AG20443 (cell line): ENCODE data around the gene DAG1.

Source experiments
- DNase-seq: peaks from one replicate; pipeline ENCODE4 v3.0.0; 2012; ENCODE audit warnings: low spot score, mixed read lengths

DAG1 gene

DNA sequence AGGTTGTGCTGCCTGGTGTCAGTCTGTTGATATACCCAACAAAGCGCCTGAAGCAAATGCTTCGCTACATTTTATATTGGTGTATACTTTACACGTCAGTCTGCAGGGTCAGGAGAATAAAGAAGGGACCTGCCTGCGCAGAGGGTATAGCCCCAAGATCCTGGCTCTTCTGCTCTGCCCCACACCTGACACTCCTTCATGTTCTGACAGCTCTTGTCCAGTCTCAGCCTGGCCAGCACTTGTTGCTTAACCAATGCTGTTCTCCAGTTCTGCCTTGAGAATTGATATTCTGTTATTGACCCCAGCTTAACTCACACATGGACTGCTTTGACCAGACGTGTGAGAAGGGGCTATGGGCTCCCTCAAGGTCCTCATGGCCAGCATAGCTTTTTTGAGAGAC is 48.4 kb downstream of the DAG1 start:
- DNase-seq, result no peak

DNA sequence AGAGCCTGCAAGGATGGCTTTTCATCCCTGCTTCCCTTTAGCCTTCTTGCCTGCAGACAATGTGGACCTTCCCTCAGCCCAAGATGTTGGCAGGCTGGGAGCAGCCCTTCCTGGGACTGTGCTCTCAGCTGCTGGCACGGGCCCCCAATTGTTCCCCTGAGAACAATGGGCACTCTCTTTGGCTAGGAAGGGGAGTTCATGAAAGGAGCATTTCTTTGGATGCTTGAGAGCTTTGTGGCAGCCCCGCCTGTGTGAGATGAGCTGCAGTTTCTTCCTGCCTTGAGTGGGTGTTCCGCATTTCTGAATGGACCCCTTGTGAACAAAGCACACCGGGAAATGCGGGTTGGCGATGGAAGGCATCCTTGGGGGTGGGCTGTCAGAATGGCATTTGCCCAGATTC is 49.2 kb downstream of the DAG1 start:
- no peak for DNase-seq

DNA sequence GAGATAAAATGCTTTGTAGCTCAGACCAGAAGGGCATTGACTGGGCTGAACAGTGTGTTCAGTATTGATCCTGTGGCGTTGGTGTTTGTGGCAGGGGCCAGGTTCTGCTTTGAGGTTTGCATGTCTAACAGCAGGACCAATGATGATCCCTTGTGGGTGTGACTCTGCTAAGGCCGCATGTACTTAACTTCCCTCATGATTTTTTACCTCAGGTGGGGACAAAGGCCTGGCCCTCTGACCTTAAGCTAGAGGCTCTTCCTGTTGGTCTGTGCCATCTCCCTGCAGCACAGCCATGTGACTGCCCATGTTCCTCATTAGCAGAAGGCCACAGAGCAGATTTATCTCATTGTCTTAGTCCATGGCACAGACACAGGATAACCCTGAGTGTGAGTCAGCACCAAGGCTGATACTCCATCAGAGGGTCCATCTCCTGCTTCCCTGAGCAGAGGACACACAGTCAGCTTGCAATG is 49.9 kb downstream of the DAG1 start:
- DNase-seq, result no peak

DNA sequence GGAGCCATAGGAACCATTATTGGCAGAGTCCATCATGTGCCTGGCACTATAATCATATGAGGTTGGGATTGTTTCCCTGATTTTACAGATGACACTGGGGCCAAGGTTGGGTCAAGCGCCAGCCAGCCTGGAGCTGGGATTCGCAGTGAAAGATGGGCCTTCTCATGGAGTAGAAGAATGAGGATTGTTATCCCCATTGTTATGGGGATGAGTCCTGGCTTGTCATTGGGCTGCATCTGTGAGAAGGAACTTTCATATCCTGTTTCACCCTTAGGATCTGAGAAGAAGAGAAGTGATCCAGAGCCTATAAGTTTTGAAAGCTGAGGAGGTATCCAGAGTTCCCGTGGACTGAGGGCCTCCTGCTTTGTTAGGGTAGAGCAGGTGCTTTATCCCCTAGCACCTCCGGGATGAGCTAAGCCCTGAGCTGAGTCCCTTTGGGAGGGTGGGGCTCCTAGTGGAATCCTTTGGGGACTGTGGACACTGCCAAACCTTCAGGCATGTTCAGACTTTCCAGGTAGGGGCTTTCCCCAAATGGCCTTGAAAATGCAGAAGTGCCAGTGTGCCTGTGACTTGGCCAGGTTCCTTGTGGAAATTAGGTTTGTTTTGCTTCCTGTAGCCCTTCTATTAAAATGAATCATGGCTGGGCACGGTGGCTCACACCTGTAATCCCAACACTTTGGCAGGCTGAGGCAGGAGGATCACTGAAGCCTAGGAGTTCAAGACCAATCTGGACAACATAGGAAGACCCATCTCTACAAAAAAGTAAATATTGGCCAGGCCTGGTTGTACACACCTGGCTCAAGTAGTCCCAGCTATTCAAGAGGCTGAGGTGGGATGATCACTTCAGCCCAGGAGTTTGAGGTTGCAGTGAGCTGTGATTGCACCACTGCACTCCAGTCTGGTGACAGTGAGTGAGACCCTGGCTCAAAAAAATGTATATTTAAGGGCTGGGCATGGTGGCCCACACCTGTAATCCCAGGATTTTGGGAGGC is 54.0 kb downstream of the DAG1 start:
- no peak for DNase-seq

DNA sequence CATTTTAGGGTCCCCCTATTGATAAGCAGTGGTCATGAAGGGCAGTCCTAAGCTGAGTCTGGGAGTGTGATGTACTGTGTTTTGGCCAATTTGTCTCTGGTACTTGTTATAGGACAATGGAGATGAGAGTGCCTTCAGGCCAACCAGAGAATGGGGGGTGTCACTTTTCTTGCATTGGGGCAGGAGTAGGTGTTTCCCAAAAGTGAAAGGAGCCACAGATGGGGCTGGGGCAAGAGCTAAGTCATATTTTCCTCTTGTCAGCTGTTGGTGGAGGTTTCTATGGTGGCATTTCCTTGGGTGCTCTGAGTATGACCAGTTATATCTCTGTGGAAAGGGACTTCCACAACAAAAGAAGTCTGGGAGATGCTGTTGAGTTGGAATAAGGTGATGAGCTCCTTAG is 59.5 kb downstream of the DAG1 start:
- no peak for DNase-seq

DNA sequence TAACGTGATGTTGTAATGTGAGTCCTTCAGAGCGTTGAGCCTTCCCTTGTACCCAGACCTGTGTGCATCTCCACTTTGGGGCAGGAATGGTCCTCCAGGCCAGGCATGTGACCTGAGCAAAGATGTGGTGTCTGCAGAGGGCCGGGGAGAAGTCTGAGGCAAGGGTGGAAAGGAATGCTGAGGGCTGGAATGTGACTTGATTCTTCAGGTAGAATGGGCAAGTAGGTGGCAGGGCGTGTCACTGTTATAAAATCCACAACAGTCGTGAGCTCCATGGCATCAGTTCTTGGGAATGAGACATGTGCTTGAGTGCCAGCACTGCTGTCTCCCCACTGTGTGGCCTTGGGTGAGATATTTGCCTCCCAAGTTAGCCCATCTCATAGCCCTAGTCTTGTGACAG is 60.2 kb downstream of the DAG1 start:
- DNase-seq, result no peak

DNA sequence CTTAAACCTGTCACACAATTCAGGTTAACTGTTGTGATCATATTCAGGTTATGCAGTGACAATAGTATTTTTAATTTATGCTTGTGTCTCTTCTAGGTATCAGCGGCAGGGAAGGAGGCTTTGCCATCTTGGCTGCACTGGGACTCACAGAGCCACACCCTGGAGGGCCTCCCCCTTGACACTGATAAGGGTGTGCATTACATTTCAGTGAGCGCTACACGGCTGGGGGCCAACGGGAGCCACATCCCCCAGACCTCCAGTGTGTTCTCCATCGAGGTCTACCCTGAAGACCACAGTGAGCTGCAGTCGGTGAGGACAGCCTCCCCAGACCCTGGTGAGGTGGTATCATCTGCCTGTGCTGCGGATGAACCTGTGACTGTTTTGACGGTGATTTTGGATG is 60.6 kb downstream of the DAG1 start:
- no peak for DNase-seq

DNA sequence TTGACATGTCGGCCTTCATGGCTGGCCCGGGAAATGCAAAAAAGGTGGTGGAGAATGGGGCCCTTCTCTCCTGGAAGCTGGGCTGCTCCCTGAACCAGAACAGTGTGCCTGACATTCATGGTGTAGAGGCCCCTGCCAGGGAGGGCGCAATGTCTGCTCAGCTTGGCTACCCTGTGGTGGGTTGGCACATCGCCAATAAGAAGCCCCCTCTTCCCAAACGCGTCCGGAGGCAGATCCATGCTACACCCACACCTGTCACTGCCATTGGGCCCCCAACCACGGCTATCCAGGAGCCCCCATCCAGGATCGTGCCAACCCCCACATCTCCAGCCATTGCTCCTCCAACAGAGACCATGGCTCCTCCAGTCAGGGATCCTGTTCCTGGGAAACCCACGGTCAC is 61.2 kb downstream of the DAG1 start:
- DNase-seq, result no peak

DNA sequence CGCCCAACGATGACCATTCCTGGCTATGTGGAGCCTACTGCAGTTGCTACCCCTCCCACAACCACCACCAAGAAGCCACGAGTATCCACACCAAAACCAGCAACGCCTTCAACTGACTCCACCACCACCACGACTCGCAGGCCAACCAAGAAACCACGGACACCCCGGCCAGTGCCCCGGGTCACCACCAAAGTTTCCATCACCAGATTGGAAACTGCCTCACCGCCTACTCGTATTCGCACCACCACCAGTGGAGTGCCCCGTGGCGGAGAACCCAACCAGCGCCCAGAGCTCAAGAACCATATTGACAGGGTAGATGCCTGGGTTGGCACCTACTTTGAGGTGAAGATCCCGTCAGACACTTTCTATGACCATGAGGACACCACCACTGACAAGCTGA is 61.6 kb downstream of the DAG1 start:
- no peak for DNase-seq

DNA sequence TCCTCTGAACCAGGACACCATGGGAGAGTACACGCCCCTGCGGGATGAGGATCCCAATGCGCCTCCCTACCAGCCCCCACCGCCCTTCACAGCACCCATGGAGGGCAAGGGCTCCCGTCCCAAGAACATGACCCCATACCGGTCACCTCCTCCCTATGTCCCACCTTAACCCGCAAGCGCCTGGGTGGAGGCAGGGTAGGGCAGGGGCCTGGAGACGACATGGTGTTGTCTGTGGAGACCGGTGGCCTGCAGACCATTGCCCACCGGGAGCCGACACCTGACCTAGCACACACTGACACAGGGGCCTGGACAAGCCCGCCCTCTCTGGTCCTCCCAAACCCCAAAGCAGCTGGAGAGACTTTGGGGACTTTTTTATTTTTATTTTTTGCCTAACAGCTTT is 63.0 kb downstream of the DAG1 start:
- DNase-seq, result no peak

DNA sequence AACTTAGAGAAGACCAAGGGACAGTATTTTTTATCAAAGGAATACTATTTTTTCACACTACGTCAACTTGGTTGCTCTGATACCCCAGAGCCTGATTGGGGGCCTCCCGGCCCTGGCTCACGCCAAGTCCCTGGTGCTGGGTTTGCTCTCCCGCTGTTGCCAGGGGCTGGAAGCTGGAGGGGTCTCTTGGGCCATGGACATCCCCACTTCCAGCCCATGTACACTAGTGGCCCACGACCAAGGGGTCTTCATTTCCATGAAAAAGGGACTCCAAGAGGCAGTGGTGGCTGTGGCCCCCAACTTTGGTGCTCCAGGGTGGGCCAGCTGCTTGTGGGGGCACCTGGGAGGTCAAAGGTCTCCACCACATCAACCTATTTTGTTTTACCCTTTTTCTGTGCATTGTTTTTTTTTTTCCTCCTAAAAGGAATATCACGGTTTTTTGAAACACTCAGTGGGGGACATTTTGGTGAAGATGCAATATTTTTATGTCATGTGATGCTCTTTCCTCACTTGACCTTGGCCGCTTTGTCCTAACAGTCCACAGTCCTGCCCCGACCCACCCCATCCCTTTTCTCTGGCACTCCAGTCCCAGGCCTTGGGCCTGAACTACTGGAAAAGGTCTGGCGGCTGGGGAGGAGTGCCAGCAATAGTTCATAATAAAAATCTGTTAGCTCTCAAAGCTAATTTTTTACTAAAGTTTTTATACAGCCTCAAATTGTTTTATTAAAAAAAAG is 63.9 kb downstream of the DAG1 start:
- DNase-seq, result no peak

DNA sequence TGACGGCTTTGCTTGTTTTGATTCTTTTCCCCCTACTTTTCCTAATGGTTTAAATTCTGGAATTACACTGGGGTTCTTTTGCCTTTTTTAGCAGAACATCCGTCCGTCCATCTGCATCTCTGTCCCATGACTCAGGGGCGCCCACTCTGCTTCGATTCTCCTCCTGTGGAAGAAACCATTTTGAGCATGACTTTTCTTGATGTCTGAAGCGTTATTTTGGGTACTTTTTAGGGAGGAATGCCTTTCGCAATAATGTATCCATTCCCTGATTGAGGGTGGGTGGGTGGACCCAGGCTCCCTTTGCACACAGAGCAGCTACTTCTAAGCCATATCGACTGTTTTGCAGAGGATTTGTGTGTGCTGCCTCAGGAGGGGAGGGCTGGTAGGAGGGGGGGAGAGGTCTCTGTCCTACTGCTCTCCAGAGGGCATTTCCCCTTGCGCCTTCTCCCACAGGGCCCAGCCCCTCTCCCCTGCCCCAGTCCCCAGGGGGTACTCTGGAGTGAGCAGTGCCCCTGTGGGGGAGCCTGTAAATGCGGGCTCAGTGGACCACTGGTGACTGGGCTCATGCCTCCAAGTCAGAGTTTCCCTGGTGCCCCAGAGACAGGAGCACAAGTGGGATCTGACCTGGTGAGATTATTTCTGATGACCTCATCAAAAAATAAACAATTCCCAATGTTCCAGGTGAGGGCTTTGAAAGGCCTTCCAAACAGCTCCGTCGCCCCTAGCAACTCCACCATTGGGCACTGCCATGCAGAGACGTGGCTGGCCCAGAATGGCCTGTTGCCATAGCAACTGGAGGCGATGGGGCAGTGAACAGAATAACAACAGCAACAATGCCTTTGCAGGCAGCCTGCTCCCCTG is 64.7 kb downstream of the DAG1 start:
- DNase-seq, result no peak

DNA sequence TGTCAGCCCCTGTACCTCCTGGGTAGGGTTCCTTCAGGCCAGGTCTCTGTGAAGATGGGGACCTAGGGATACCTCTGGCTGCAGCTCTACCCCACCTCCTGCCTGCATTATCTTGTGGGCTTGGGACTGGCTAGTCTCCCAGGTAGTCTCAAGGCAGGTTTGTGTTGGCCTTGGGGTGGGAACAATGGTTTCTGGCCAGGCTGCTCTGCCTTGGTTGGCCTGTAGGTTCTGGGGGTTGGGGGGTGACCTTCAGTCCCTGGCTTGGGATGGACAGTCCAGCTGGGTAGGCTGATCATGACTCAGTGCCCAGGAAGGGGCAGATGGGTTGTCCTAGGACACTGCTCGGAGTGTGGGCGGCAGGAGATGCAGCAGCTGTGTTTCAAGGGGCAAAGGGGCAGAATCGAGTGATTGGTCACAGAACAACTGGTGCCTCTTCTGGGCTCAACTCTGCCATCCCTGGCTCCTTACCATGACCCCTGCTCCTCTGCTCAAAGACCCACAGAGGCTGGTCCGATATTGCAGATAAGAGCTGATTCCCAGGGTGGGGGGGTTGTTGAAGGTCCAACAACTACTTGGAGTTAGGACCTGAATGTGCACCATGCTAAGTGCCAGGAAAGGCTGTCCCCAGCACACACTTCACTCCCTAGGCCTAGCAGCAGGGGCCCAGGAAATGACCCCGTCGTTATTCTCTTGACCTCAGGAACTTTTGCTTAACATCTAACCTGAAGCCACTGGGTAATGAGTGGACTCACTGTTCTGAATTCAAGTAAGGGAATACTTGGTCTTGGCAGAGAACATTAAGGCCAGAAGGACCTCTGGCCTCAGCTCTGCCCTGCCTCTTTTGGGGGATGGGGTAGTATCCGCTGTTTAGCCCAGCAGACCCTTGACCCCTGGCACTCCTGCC is 66.2 kb downstream of the DAG1 start:
- no peak for DNase-seq

DNA sequence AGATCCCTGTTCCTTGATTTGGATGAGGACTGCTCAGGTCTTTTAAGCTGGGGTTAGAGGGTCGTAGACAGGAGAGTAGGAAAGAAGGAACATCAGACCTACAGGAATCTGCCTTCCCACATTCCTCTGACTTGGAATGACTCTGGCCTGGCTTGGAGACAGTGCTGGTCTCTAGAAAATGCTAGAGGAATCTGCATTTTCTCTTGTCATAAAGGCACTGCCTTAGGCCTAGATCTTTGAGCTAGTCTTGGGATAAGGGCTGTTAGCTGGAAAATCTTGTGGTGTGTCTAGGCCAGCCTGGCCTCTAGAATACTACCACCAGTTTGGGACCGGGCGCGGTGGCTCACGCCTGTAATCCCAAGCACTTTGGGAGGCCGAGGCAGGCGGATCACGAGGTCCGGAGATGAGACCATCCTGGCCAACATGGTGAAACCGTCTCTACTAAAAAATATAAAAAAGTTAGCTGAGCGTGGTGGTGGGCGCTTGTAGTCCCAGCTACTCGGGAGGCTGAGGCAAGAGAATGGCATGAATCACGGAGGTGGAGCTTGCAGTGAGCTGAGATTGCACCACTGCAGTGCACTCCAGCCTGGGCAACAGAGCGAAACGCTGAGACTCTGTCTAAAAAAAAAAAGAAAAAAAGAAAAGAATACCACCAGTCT is 66.9 kb downstream of the DAG1 start:
- DNase-seq, result no peak

DNA sequence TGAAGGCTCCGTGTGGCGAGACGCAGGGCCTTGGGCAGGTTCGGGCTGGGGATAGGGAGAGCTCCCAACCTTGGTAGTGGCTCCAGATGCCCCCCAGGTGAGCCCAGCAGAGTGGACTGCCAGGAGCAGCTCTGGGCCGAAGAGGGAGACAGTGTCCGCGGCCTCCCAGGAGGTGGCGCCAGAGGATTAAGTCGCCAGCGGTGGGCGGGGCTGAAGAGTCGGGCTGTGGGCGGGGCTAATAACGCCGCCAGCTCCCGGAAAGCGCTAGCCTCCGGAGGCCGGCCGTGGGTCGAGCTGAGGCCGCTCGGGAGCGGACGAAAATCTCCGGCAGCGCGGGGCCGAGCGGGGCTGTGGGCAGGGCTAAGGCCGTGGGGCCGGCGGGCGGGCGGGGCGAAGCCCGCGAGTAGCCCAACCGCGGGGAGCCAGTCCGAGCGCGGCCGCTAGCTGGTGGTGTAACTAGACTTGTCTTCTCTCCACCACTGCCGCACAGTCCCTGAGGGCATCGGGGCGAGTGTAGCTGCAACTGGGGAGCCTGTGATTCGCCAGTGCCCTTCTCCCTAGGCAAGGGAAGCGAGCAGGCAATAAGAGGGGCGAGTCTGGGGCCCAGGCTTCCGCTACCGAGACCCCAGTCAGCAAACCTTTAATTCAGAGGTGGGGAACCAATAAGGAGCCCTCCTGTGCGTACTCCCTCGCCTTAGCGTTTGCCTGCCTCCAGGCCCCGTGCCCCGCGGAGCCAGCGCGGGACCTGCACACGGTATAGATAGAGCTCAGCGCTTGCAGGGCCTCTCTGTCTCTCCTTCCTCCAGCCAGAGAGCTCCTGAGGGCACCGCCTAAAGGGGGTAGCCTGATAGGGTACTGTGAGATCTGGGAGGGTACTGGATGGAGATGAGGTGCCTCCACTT is 69.8 kb downstream of the DAG1 start:
- DNase-seq, result peak; percentile 98

DNA sequence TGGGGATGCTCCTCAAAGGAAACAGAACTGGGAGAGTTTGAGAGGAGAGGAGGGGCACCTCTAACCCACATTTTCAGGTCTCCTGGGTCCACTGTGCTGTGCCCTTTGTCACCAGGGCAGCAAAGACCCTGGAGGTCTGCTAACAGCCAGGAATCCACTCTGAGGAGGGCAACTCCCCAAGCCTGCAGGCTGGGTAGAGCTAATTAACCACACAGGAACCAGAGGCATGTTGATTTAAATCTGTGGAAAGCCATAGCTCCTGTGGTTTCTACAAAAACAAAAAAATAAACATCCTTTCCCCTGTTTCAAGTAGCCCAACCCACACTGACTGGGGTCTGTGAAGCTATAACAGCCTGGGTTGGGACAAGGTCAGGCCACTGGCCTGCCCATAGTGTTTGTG is 82.0 kb downstream of the DAG1 start:
- no peak for DNase-seq

DNA sequence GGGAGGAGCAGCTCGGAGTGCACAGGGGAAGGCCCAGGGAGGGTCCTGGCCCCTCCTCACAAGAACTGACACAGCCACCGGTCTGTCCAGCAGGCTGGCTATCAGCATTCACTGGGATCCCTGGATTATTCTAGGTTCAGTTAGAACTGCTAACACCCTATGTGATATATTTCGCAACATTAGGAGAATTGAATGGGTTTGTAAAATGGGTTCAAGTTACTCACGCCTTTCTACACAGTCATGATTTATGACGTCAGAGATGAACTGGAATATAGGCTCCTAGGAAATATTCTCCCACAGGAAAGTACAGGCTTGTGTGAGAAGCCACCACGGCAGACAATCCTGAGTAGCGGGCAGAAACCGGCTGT is 83.2 kb downstream of the DAG1 start:
- DNase-seq, result no peak

DNA sequence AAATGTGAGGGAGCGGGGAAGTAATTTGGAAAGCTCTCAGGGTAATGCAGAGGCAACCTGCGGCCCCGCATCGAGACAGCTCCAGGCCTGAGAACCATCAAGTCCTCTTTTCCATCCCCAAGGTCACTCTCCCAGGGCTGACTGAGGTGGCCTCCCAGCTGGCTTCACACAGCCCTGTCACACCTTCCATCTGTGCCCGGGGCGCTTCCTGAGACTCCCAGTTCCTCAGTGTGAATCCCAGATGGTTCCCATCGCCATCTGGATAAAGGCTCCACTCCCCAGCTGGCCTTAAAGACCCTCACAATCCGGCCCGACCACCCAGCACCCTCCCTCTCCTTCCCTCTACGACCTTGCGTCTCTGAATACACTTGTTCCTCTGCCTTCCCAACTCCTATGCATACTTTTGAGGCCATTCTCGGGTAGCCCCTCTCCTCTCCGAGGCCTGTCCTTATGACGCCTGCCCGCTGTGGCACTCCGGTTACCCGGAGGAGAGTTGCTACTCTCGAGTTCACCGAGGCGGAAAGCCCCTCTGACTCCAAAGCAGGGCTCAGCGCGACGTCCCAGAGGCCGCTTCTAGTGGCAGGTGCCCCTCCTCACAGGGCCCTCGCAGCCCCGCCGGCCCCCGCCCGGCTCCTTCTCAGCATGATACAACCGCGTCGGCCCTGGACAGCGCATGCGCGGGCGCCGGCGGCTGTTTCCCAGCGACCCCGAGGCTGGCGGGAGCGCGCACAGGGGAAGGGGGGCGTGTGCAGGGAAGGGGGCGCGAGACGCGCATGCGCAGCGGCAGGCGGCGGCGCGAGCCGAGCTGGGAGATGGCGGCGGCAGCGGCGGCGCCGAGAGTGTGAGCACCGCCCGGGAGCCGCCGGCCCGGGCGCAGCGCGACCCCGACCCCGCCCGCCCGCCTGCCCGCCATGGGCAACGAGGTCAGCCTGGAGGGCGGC is 83.9 kb downstream of the DAG1 start, which contains the start of gene BSN:
Gene BSN, plus strand, starts transcription at position 786 of the 941 bp plus-strand sequence. Its CDS starts 126 bp downstream, at position 912.
- peak; percentile 100 for DNase-seq
